ENCODE measurements around the gene DMBT1.

DNA sequence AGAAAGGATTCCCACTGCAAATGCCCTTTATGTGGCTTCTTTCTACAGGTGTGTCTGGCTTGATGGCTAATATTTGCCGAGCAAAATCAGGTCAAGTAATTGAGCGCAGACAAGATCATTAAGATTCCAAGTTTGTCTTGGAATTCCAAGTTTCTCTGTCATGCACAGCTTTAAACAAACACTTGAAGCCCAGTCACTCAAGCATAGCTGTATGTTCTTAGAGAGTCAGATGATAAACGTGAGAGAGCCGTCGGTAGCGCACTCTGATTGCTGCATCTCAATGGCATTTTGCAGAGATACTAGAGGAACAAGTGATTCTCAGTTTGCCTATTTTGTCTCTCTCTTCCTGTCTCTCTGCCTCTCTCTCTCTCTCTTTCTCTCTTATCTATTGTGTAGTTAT lies 658 bp downstream of the DMBT1 start:
- no peak for TF ChIP-seq POLR2A (IDR thresholded peaks at IDR 0.05)
- no peak for TF ChIP-seq CTCF (IDR thresholded peaks at IDR 0.05)
